AG09309 (cell line): ENCODE data around the gene ZC3H7A.

ENCODE experiments used
- DNase-seq: peaks from one replicate; pipeline ENCODE4 v3.0.0-alpha.2; 2010; ENCODE audit warnings: low read depth
- H3K4me3 ChIP-seq: 2 replicates; pipeline ENCODE4 v1.5.1; 2011; ENCODE audit warnings: mild to moderate bottlenecking, low read depth, low read length, moderate library complexity; ENCODE audit not compliant: control insufficient read depth
- CTCF ChIP-seq: IDR thresholded peaks from 2 replicates; pipeline ENCODE4 v1.5.1; 2011; ENCODE audit warnings: mild to moderate bottlenecking, low read depth, low read length, inconsistent platforms; ENCODE audit not compliant: insufficient read depth, control insufficient read depth; ENCODE audit errors: missing control alignments

Gene ZC3H7A

GRCh38 chr16:11706180-11706742 lies 90.8 kb downstream of the ZC3H7A start:
- TF ChIP-seq CTCF = no peak
- H3K4me3 ChIP-seq = no peak overlapping the region

GRCh38 chr16:11705311-11706025 lies 91.6 kb downstream of the ZC3H7A start:
- H3K4me3 ChIP-seq = no peak overlapping the region
- TF ChIP-seq CTCF = no peak
- DNase-seq = no peak

More at GRCh38 chr16:11706180-11706742, 90.8 kb downstream of the ZC3H7A start:
- DNase-seq = no peak
